Astrocyte of the spinal cord (primary cell): Measurements from ENCODE around the gene CHRNA4.
A peak's percentile ranks its signal among the peaks of the same experiment; 100 is the strongest.

Experiments used
- DNase-seq: peaks from one replicate; pipeline ENCODE4 v3.0.0; 2011; ENCODE audit warnings: low read depth, low spot score
- H3K4me3 ChIP-seq: 2 replicates; pipeline ENCODE4 v1.5.1; 2011; ENCODE audit warnings: low read depth, mild to moderate bottlenecking, low read length, moderate library complexity
- CTCF ChIP-seq: IDR thresholded peaks from 2 replicates; pipeline ENCODE4 v1.5.1; 2012; ENCODE audit warnings: low read depth, mild to moderate bottlenecking, low read length, inconsistent platforms
- in situ Hi-C: cut with HindIII; loops from 2 replicates; pipeline ENCODE4 v1.10.0; 2017; ENCODE audit warnings: low sequenced_read_pairs

Gene CHRNA4

GRCh38 chr20:63325554-63326313, 35.4 kb downstream of the CHRNA4 start:
- no peak for TF ChIP-seq CTCF
- DNase-seq = no peak
- in situ Hi-C loops = no loop called here
- H3K4me3 ChIP-seq = no peak overlapping the region

- no peak for TF ChIP-seq CTCF
- no peak for DNase-seq
- no peak overlapping the region for H3K4me3 ChIP-seq
- in situ Hi-C loops = no loop called here
Measured at GRCh38 chr20:63325021-63325471, 36.1 kb downstream of the CHRNA4 start.

DNA sequence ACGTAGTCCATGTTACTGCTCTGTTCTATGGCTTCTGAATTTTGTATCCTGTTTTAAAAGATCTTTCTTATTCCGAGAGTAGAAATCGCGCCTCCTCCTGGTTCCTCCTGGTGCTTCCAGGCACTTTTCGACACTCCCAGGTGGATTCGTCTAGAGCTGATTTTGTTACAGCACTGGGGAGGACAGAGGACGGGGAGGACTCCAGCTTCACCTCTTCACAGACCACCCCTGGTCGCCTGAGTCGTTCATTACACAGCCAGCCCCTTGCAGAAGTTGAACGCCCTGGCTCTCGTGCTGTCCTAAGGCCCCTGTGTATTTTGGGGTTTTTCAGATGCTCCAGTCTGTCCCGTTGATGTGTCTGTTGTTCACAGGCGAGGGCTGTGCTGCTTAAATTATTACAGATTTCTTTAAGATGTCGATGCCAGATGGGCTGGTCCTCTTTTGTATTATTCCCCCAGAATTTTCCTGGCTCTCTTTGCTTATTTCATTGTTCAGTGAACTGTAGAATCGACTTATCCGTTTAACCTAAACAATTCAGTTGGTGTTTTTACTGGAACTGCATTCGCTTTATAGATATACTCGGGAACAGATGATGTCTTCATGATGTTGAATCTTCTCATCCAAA, 37.7 kb downstream of the CHRNA4 start:
- no peak overlapping the region for H3K4me3 ChIP-seq
- no peak for DNase-seq
- in situ Hi-C loops = no loop called here
- TF ChIP-seq CTCF = peak; percentile 18

DNA sequence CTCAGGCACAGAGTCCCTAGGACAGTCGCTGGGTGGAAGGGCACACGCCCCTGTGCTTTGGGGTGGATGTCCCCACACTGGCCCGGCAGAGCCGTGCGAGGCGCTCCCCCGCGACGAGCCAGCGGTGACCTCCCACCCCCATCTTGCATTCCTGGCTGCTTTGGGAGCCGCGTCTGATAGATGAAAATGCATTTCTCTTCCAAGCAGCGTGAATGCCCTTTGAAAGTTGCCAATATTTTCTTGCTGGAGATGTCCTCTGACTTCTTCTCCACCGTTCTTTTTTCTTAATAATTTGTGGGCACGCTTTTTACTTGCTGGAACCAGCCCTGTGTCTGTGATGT, 38.2 kb downstream of the CHRNA4 start:
- H3K4me3 ChIP-seq = no peak overlapping the region
- in situ Hi-C loops = no loop called here
- no peak for TF ChIP-seq CTCF
- DNase-seq = no peak

DNA sequence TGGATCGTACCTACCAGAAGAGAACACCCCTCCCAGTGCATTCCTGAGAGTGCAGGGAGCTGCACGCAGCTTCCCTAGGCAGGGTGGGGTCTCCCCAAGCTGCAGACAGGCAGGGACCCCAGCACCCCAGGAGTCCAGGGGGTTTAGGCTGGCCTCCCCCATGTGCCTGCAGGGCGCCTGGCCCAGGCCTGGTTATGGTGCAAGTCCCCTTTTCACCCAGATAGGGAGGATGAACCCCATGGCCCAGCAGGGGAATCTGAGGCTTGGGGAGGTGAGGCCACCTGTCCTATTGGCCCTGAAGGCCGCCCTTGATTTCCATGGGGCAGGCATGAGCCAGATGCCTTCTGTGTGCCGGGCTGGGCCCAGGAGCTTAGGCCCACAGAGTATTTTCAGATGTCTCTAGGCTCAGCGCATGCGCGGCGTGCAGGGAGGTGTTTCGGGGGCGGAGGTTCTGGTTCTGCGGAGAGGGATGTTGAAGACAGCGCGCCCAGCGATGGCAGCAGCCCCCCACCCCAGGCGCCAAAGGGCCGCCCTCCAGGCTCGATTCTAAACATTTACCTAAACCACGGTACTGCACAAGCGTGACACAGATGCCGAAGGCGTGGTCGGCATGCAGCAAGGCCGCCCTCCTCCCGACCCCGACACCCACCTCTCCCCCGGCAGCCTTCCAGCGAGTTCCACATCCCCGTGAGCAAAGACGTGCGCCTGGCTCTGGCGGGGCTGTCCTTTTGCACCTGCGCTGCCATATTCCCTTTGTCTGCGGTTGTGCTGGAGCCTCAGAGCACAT, 38.8 kb downstream of the CHRNA4 start:
- no peak for TF ChIP-seq CTCF
- in situ Hi-C loops = no loop called here
- no peak for DNase-seq
- no peak overlapping the region for H3K4me3 ChIP-seq

- in situ Hi-C loops = no loop called here
- DNase-seq = no peak
- no peak overlapping the region for H3K4me3 ChIP-seq
- no peak for TF ChIP-seq CTCF
Measured at GRCh38 chr20:63321148-63321831, 39.9 kb downstream of the CHRNA4 start.
